IPS-18a (cell line): Measurements from ENCODE around the gene PARVA.
"Not testable (repeated sequence)": the region's sequence is repeated elsewhere in the genome, so short reads cannot be mapped to it uniquely, and the experiment has no call there.

Source experiments
- H3K27ac ChIP-seq: one replicate; pipeline ENCODE4 v1.5.1; 2013; ENCODE audit warnings: low read length
- H3K27me3 ChIP-seq: one replicate; pipeline ENCODE4 v1.6.1; 2013; ENCODE audit warnings: mild to moderate bottlenecking, low read length; ENCODE audit not compliant: control insufficient read depth, insufficient read depth
- H3K36me3 ChIP-seq: one replicate; pipeline ENCODE4 v1.6.1; 2013; ENCODE audit warnings: low read depth, low read length; ENCODE audit not compliant: control insufficient read depth
- H3K4me1 ChIP-seq: one replicate; pipeline ENCODE4 v1.6.1; 2013; ENCODE audit warnings: low read depth, low read length; ENCODE audit not compliant: control insufficient read depth
- H3K4me3 ChIP-seq: one replicate; pipeline ENCODE4 v1.5.1; 2013; ENCODE audit warnings: low read length
- H3K9ac ChIP-seq: one replicate; pipeline ENCODE4 v1.6.1; 2013; ENCODE audit warnings: mild to moderate bottlenecking, low read length, moderate library complexity
- H3K9me3 ChIP-seq: one replicate; pipeline ENCODE4 v1.6.1; 2013; ENCODE audit warnings: low read depth, low read length; ENCODE audit not compliant: control insufficient read depth

The PARVA gene

GRCh38 chr11:12377106-12377823 is at the start of gene PARVA:
TSS of gene PARVA (plus strand) at chr11:12377571. CDS start at chr11:12377648, 77 bp downstream.
- peak within 1 kb of the TSS; percentile 71 for H3K9ac ChIP-seq

GRCh38 chr11:12329169-12329568 is 48.2 kb upstream of the PARVA start:
- H3K27ac ChIP-seq = no peak overlapping the region
- no peaks in the 10 kb centered on the region for H3K36me3 ChIP-seq
- no peak overlapping the region for H3K4me3 ChIP-seq
- H3K9ac ChIP-seq = no peak overlapping the region
- no peaks in the 10 kb centered on the region for H3K9me3 ChIP-seq
- no peaks in the 10 kb centered on the region for H3K27me3 ChIP-seq
- H3K4me1 ChIP-seq = peaks cover 9% of the 10 kb centered on the region

More at GRCh38 chr11:12377106-12377823, at the start of gene PARVA:
- Histone ChIP-seq H3K4me1 (peaks cover 9% of the 10 kb centered on the region), H3K27ac (peak within 1 kb of the TSS; percentile 46), H3K9me3 (no peaks in the 10 kb centered on the region), H3K36me3 (no peaks in the 10 kb centered on the region), H3K27me3 (peaks cover 19% of the 10 kb centered on the region), H3K4me3 (peak within 1 kb of the TSS; percentile 82)

GRCh38 chr11:12329797-12330196 is 47.6 kb upstream of the PARVA start:
- Histone ChIP-seq H3K27ac (no peak overlapping the region), H3K36me3 (no peaks in the 10 kb centered on the region), H3K9me3 (no peaks in the 10 kb centered on the region), H3K9ac (no peak overlapping the region), H3K4me1 (peaks cover 9% of the 10 kb centered on the region), H3K4me3 (no peak overlapping the region), H3K27me3 (no peaks in the 10 kb centered on the region)

GRCh38 chr11:12330485-12331231 is 46.7 kb upstream of the PARVA start:
- H3K36me3 ChIP-seq = no peaks in the 10 kb centered on the region

GRCh38 chr11:12331239-12331874 is 46.0 kb upstream of the PARVA start:
- no peak overlapping the region for H3K9ac ChIP-seq
- no peaks in the 10 kb centered on the region for H3K9me3 ChIP-seq
- H3K4me1 ChIP-seq = peaks cover 9% of the 10 kb centered on the region
- no peak overlapping the region for H3K27ac ChIP-seq
- no peaks in the 10 kb centered on the region for H3K27me3 ChIP-seq
- no peaks in the 10 kb centered on the region for H3K36me3 ChIP-seq
- H3K4me3 ChIP-seq = peak overlapping the region; percentile 18

More at GRCh38 chr11:12330485-12331231, 46.7 kb upstream of the PARVA start:
- no peaks in the 10 kb centered on the region for H3K27me3 ChIP-seq
- H3K9ac ChIP-seq = no peak overlapping the region
- no peaks in the 10 kb centered on the region for H3K9me3 ChIP-seq
- no peak overlapping the region for H3K27ac ChIP-seq
- peaks cover 9% of the 10 kb centered on the region for H3K4me1 ChIP-seq
- H3K4me3 ChIP-seq = peak overlapping the region; percentile 18

- H3K4me3 ChIP-seq = no peak overlapping the region
- H3K9me3 ChIP-seq = peaks cover 4% of the 10 kb centered on the region
- no peak overlapping the region for H3K27ac ChIP-seq
- H3K4me1 ChIP-seq = no peaks in the 10 kb centered on the region
- no peak overlapping the region for H3K9ac ChIP-seq
- H3K36me3 ChIP-seq = no peaks in the 10 kb centered on the region
- H3K27me3 ChIP-seq = no peaks in the 10 kb centered on the region
Measured at GRCh38 chr11:12343526-12343925, 33.8 kb upstream of the PARVA start.

- Histone ChIP-seq H3K36me3 (no peaks in the 10 kb centered on the region), H3K27me3 (no peaks in the 10 kb centered on the region), H3K4me1 (no peaks in the 10 kb centered on the region), H3K9me3 (no peaks in the 10 kb centered on the region), H3K9ac (no peak overlapping the region), H3K27ac (no peak overlapping the region), H3K4me3 (no peak overlapping the region)
Measured at GRCh38 chr11:12353534-12353933, 23.8 kb upstream of the PARVA start.

GRCh38 chr11:12354750-12355545 is 22.4 kb upstream of the PARVA start:
- Histone ChIP-seq H3K4me3 (no peak overlapping the region), H3K27ac (no peak overlapping the region), H3K4me1 (no peaks in the 10 kb centered on the region), H3K36me3 (no peaks in the 10 kb centered on the region), H3K9me3 (no peaks in the 10 kb centered on the region), H3K27me3 (no peaks in the 10 kb centered on the region), H3K9ac (no peak overlapping the region)

GRCh38 chr11:12356944-12357655 is 20.3 kb upstream of the PARVA start:
- no peak overlapping the region for H3K4me3 ChIP-seq
- H3K27ac ChIP-seq = no peak overlapping the region
- H3K27me3 ChIP-seq = no peaks in the 10 kb centered on the region
- H3K4me1 ChIP-seq = no peaks in the 10 kb centered on the region
- no peaks in the 10 kb centered on the region for H3K9me3 ChIP-seq
- no peak overlapping the region for H3K9ac ChIP-seq
- H3K36me3 ChIP-seq = no peaks in the 10 kb centered on the region

GRCh38 chr11:12357697-12358096 is 19.7 kb upstream of the PARVA start:
- not testable (repeated sequence) for H3K9ac ChIP-seq, H3K4me3 ChIP-seq, H3K27me3 ChIP-seq, H3K27ac ChIP-seq, H3K9me3 ChIP-seq, H3K4me1 ChIP-seq, H3K36me3 ChIP-seq
